ENCODE data around the gene SH3RF1. TPM values are rescaled to one million over a fixed set of nuclear protein-coding genes. Genes with fewer than 3 reads are reported as not detected.
"Not testable (repeated sequence)": the region's sequence is repeated elsewhere in the genome, so short reads cannot be mapped to it uniquely, and the experiment has no call there.

Gene SH3RF1
- total RNA-seq, 1 experiment from 2014 or later, result 5.8 TPM

GRCh38 chr4:169197206-169197605 lies 73.5 kb downstream of the SH3RF1 start:
- not testable (repeated sequence) for H3K4me1 ChIP-seq; H3K9me3 ChIP-seq (replicated peaks); DNase-seq; H3K27me3 ChIP-seq; H3K4me3 ChIP-seq; H3K36me3 ChIP-seq; H3K27ac ChIP-seq

GRCh38 chr4:169195032-169195431 lies 75.7 kb downstream of the SH3RF1 start:
- DNase-seq, result no peak
- Histone ChIP-seq H3K4me1 (no peaks in the 10 kb centered on the region), H3K9me3 (replicated peaks) (no peaks in the 10 kb centered on the region), H3K27me3 (no peaks in the 10 kb centered on the region), H3K4me3 (no peak overlapping the region), H3K27ac (no peak overlapping the region), H3K36me3 (no peaks in the 10 kb centered on the region)

GRCh38 chr4:169189968-169190367 lies 80.8 kb downstream of the SH3RF1 start:
- H3K36me3 ChIP-seq; H3K9me3 ChIP-seq (replicated peaks); H3K4me1 ChIP-seq; H3K27ac ChIP-seq; H3K4me3 ChIP-seq; DNase-seq; H3K27me3 ChIP-seq: not testable (repeated sequence)

- Histone ChIP-seq H3K4me1 (no peaks in the 10 kb centered on the region), H3K4me3 (no peak overlapping the region), H3K36me3 (no peaks in the 10 kb centered on the region), H3K27ac (no peak overlapping the region), H3K9me3 (replicated peaks) (no peaks in the 10 kb centered on the region), H3K27me3 (no peaks in the 10 kb centered on the region)
- no peak for DNase-seq
Observed at GRCh38 chr4:169189372-169189771, 81.4 kb downstream of the SH3RF1 start.

- Histone ChIP-seq H3K4me1 (no peaks in the 10 kb centered on the region), H3K36me3 (no peaks in the 10 kb centered on the region), H3K27me3 (no peaks in the 10 kb centered on the region), H3K27ac (no peak overlapping the region), H3K4me3 (no peak overlapping the region), H3K9me3 (replicated peaks) (no peaks in the 10 kb centered on the region)
- no peak for DNase-seq
Observed at GRCh38 chr4:169188204-169188603, 82.6 kb downstream of the SH3RF1 start.

- no peaks in the 10 kb centered on the region for H3K9me3 ChIP-seq (replicated peaks)
- H3K27me3 ChIP-seq, result no peaks in the 10 kb centered on the region
- no peak for DNase-seq
- no peaks in the 10 kb centered on the region for H3K4me1 ChIP-seq
- H3K36me3 ChIP-seq, result no peaks in the 10 kb centered on the region
- H3K4me3 ChIP-seq, result no peak overlapping the region
- H3K27ac ChIP-seq, result no peak overlapping the region
Observed at GRCh38 chr4:169185133-169185956, 85.4 kb downstream of the SH3RF1 start.

- Histone ChIP-seq H3K4me1 (no peaks in the 10 kb centered on the region), H3K27me3 (no peaks in the 10 kb centered on the region), H3K36me3 (no peaks in the 10 kb centered on the region), H3K27ac (no peak overlapping the region), H3K4me3 (no peak overlapping the region), H3K9me3 (replicated peaks) (no peaks in the 10 kb centered on the region)
- DNase-seq, result no peak
Observed at GRCh38 chr4:169184686-169185085, 86.1 kb downstream of the SH3RF1 start.

- Histone ChIP-seq H3K27me3 (no peaks in the 10 kb centered on the region), H3K4me1 (no peaks in the 10 kb centered on the region), H3K4me3 (no peak overlapping the region), H3K36me3 (no peaks in the 10 kb centered on the region), H3K27ac (no peak overlapping the region), H3K9me3 (replicated peaks) (no peaks in the 10 kb centered on the region)
- no peak for DNase-seq
Observed at GRCh38 chr4:169184236-169184635, 86.5 kb downstream of the SH3RF1 start.

GRCh38 chr4:169183581-169183980 lies 87.2 kb downstream of the SH3RF1 start:
- H3K27me3 ChIP-seq, result no peaks in the 10 kb centered on the region
- H3K36me3 ChIP-seq, result no peaks in the 10 kb centered on the region
- no peak overlapping the region for H3K27ac ChIP-seq
- no peak for DNase-seq
- no peak overlapping the region for H3K4me3 ChIP-seq
- no peaks in the 10 kb centered on the region for H3K4me1 ChIP-seq
- no peaks in the 10 kb centered on the region for H3K9me3 ChIP-seq (replicated peaks)

GRCh38 chr4:169179609-169180521 lies 90.9 kb downstream of the SH3RF1 start:
- Histone ChIP-seq H3K27ac (no peak overlapping the region), H3K27me3 (no peaks in the 10 kb centered on the region), H3K4me3 (no peak overlapping the region), H3K36me3 (no peaks in the 10 kb centered on the region), H3K4me1 (no peaks in the 10 kb centered on the region), H3K9me3 (replicated peaks) (no peaks in the 10 kb centered on the region)
- no peak for DNase-seq

- not testable (repeated sequence) for H3K9me3 ChIP-seq (replicated peaks); H3K27me3 ChIP-seq; H3K4me1 ChIP-seq; H3K36me3 ChIP-seq; DNase-seq; H3K27ac ChIP-seq; H3K4me3 ChIP-seq
Observed at GRCh38 chr4:169178092-169178491, 92.7 kb downstream of the SH3RF1 start.

- Histone ChIP-seq H3K4me3 (no peak overlapping the region), H3K36me3 (no peaks in the 10 kb centered on the region), H3K4me1 (no peaks in the 10 kb centered on the region), H3K27me3 (no peaks in the 10 kb centered on the region), H3K9me3 (replicated peaks) (no peaks in the 10 kb centered on the region), H3K27ac (no peak overlapping the region)
- no peak for DNase-seq
Observed at GRCh38 chr4:169175476-169175875, 95.3 kb downstream of the SH3RF1 start.

GRCh38 chr4:169175035-169175434 lies 95.7 kb downstream of the SH3RF1 start:
- no peaks in the 10 kb centered on the region for H3K36me3 ChIP-seq
- no peak overlapping the region for H3K27ac ChIP-seq
- DNase-seq, result no peak
- no peak overlapping the region for H3K4me3 ChIP-seq
- no peaks in the 10 kb centered on the region for H3K9me3 ChIP-seq (replicated peaks)
- no peaks in the 10 kb centered on the region for H3K27me3 ChIP-seq
- H3K4me1 ChIP-seq, result no peaks in the 10 kb centered on the region

- H3K27ac ChIP-seq, result no peak overlapping the region
- no peak for DNase-seq
- H3K9me3 ChIP-seq (replicated peaks), result no peaks in the 10 kb centered on the region
- no peaks in the 10 kb centered on the region for H3K4me1 ChIP-seq
- H3K36me3 ChIP-seq, result no peaks in the 10 kb centered on the region
- no peak overlapping the region for H3K4me3 ChIP-seq
- no peaks in the 10 kb centered on the region for H3K27me3 ChIP-seq
Observed at GRCh38 chr4:169174247-169174646, 96.5 kb downstream of the SH3RF1 start.
